Measurements from ENCODE around the gene KRT28. TPM values are rescaled to one million over a fixed set of nuclear protein-coding genes. Genes with fewer than 3 reads are reported as not detected.

KRT28 gene, protein sequence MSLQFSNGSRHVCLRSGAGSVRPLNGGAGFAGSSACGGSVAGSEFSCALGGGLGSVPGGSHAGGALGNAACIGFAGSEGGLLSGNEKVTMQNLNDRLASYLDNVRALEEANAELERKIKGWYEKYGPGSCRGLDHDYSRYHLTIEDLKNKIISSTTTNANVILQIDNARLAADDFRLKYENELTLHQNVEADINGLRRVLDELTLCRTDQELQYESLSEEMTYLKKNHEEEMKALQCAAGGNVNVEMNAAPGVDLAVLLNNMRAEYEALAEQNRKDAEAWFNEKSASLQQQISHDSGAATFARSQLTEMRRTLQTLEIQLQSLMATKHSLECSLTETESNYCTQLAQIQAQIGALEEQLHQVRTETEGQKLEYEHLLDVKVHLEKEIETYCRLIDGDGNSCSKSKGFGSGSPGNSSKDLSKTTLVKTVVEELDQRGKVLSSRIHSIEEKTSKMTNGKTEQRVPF
- total RNA-seq = not detected
- not detected for polyA plus RNA-seq
- long read RNA-seq, donor 1 = 0 reads
- long read RNA-seq, donor 2 = 0 reads

DNA sequence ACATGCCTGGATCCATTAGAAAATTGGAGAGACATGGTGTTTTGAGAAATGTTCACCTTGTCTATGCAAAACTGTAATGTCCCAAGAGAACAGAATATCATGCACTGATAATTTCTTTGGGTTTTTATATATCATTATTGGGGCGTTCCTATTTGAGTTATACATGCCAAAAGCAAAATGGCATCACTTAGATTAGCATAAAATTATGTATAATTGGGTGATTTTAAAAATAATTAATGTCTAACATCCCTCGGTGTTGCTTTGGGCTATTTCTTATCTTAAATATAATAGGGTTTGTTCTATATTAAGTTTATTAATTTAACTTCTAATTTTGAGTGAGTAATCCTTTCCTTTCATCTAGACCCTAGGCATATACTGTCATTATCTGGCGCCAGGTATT is at the start of gene KRT28:
Gene KRT28 (minus strand): TSS at position 101 of the 400 bp plus-strand sequence. CDS start 66 bp downstream, at position 35.
- Histone ChIP-seq H3K4me1 (peaks cover 0 to 7% (median 0%) of the 10 kb centered on the region in 6 donors), H3K9me3 (no peaks in the 10 kb centered on the region), H3K27me3 (replicated peaks in 1 of 7) (peaks cover 0 to 78% (median 12%) of the 10 kb centered on the region in 7 donors), H3K4me3 (no peak within 1 kb of the TSS), H3K27ac (no peak within 1 kb of the TSS), H3K36me3 (no peaks in the 10 kb centered on the region)
- no peak for DNase-seq
- intact Hi-C loops (cut with DNase I; ENCODE audit: low total_unique reads) = loop anchor here (5.0 to 10.0 kb wide), 2 partner anchors 525 to 847 kb away; no protein-coding TSS in a partner anchor
- TF ChIP-seq POLR2A (IDR thresholded peaks at IDR 0.05) (no peak), POLR2AphosphoS5 (IDR thresholded peaks at IDR 0.05) (no peak)
- 80 to 91% (median 84%) methylated on average over 3 of the region's 3 CpGs for WGBS, 5 donors

GRCh38 chr17:40848583-40849235 is 49.0 kb upstream of the KRT28 start:
- no peak for TF ChIP-seq POLR2AphosphoS5 (IDR thresholded peaks at IDR 0.05)
- no peak for TF ChIP-seq POLR2A (IDR thresholded peaks at IDR 0.05)
- TF ChIP-seq CTCF (IDR thresholded peaks at IDR 0.05 in 8 of 11, conservative IDR thresholded peaks at IDR 0.05 in 3 of 11) = no peak
- H3K4me1 ChIP-seq = no peaks in the 10 kb centered on the region
- H3K27me3 ChIP-seq (replicated peaks in 1 of 7) = peaks cover 0 to 29% (median 0%) of the 10 kb centered on the region in 7 donors
- H3K4me3 ChIP-seq = no peak overlapping the region
- intact Hi-C loops (cut with DNase I; ENCODE audit: low total_unique reads) = no loop called here
- no peak for DNase-seq
- H3K9me3 ChIP-seq = no peaks in the 10 kb centered on the region
- H3K27ac ChIP-seq = no peak overlapping the region
- WGBS, 5 donors = 74 to 100% (median 80%) methylated on average over 1 of the region's 1 CpG
- no peaks in the 10 kb centered on the region for H3K36me3 ChIP-seq

GRCh38 chr17:40846515-40847144 is 46.9 kb upstream of the KRT28 start:
- peaks cover 0 to 29% (median 0%) of the 10 kb centered on the region in 7 donors for H3K27me3 ChIP-seq (replicated peaks in 1 of 7)
- intact Hi-C loops (cut with DNase I; ENCODE audit: low total_unique reads) = no loop called here
- WGBS, 5 donors = 38 to 59% (median 50%) methylated on average over 1 of the region's 1 CpG
- H3K9me3 ChIP-seq = no peaks in the 10 kb centered on the region
- no peak for TF ChIP-seq POLR2AphosphoS5 (IDR thresholded peaks at IDR 0.05)
- TF ChIP-seq CTCF (IDR thresholded peaks at IDR 0.05 in 8 of 11, conservative IDR thresholded peaks at IDR 0.05 in 3 of 11) = no peak
- TF ChIP-seq POLR2A (IDR thresholded peaks at IDR 0.05) = no peak
- no peaks in the 10 kb centered on the region for H3K36me3 ChIP-seq
- H3K27ac ChIP-seq = no peak overlapping the region
- H3K4me3 ChIP-seq = no peak overlapping the region
- DNase-seq = no peak
- H3K4me1 ChIP-seq = no peaks in the 10 kb centered on the region

- DNase-seq = no peak
- intact Hi-C loops (cut with DNase I; ENCODE audit: low total_unique reads) = no loop called here
- H3K27me3 ChIP-seq (replicated peaks in 1 of 7) = peaks cover 0 to 19% (median 0%) of the 10 kb centered on the region in 7 donors
- no peaks in the 10 kb centered on the region for H3K4me1 ChIP-seq
- WGBS, 5 donors = 73 to 86% (median 80%) methylated on average over 4 of the region's 4 CpGs
- H3K9me3 ChIP-seq = no peaks in the 10 kb centered on the region
- no peak overlapping the region for H3K27ac ChIP-seq
- H3K36me3 ChIP-seq = no peaks in the 10 kb centered on the region
- no peak overlapping the region for H3K4me3 ChIP-seq
- TF ChIP-seq CTCF (IDR thresholded peaks at IDR 0.05 in 8 of 11, conservative IDR thresholded peaks at IDR 0.05 in 3 of 11) = no peak
- no peak for TF ChIP-seq POLR2A (IDR thresholded peaks at IDR 0.05)
- no peak for TF ChIP-seq POLR2AphosphoS5 (IDR thresholded peaks at IDR 0.05)
Measured at GRCh38 chr17:40844671-40845107, 44.9 kb upstream of the KRT28 start.
